WTC11 (cell line): ENCODE data around the gene SND1.

Experiments used
- NR3C1 ChIP-seq: sonication (generic); formaldehyde crosslinking; conservative IDR thresholded peaks from 2 replicates; pipeline ENCODE4 v1.8.1; 2023; ENCODE audit warnings: low read depth, mild to moderate bottlenecking, missing genetic modification reagents
- SP1 ChIP-seq: sonication (generic); formaldehyde crosslinking; conservative IDR thresholded peaks from 2 replicates; pipeline ENCODE4 v1.8.1; 2022; ENCODE audit warnings: missing genetic modification reagents
- ZNF121 ChIP-seq: sonication (generic); formaldehyde crosslinking; IDR thresholded peaks from 2 replicates; pipeline ENCODE4 v1.8.0; 2023; ENCODE audit warnings: missing genetic modification reagents
- TF ChIP-seq, protein P1 (sequence below): sonication (generic); formaldehyde crosslinking; IDR thresholded peaks from 2 replicates; pipeline ENCODE4 v1.8.1; 2023; ENCODE audit warnings: mild to moderate bottlenecking, missing genetic modification reagents, moderate library complexity
- TF ChIP-seq, protein P2 (sequence below): fragments of 200-600 bp; IDR thresholded peaks from 2 replicates; pipeline ENCODE4 v1.8.0; 2022; ENCODE audit warnings: antibody characterized with exemption
- TF ChIP-seq, protein P3 (sequence below): sonication (generic); formaldehyde crosslinking; IDR thresholded peaks from 2 replicates; pipeline ENCODE4 v1.8.0; 2023; ENCODE audit warnings: mild to moderate bottlenecking, missing genetic modification reagents

DNA sequence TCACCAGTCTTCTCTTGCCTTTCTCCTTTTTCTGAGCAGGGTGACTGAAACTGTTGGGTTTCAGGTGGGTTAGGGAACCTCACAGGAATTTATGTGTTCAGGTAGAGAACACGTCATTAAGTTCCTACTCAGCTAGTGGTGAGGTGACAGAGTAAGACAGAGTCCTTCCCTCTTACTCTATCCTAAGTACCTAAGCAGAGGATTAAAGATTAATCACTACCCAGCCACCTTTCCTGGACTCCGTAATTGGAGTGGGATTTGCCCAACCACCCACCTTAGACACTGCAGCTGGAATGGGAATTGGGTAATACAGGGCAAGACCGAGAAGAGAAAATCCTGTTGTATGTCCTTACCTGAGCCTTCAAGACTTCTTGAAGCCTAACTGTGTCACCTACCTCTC lies 221.2 kb downstream of the SND1 start:
- TF ChIP-seq, protein P1, sequence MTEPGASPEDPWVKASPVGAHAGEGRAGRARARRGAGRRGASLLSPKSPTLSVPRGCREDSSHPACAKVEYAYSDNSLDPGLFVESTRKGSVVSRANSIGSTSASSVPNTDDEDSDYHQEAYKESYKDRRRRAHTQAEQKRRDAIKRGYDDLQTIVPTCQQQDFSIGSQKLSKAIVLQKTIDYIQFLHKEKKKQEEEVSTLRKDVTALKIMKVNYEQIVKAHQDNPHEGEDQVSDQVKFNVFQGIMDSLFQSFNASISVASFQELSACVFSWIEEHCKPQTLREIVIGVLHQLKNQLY: no peak
- no peak for TF ChIP-seq SP1 (CRISPR knock-in tag)
- TF ChIP-seq, protein P2, sequence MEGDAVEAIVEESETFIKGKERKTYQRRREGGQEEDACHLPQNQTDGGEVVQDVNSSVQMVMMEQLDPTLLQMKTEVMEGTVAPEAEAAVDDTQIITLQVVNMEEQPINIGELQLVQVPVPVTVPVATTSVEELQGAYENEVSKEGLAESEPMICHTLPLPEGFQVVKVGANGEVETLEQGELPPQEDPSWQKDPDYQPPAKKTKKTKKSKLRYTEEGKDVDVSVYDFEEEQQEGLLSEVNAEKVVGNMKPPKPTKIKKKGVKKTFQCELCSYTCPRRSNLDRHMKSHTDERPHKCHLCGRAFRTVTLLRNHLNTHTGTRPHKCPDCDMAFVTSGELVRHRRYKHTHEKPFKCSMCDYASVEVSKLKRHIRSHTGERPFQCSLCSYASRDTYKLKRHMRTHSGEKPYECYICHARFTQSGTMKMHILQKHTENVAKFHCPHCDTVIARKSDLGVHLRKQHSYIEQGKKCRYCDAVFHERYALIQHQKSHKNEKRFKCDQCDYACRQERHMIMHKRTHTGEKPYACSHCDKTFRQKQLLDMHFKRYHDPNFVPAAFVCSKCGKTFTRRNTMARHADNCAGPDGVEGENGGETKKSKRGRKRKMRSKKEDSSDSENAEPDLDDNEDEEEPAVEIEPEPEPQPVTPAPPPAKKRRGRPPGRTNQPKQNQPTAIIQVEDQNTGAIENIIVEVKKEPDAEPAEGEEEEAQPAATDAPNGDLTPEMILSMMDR: no peak
- TF ChIP-seq ZNF121 (CRISPR knock-in tag): no peak
- TF ChIP-seq NR3C1 (CRISPR knock-in tag): no peak
- TF ChIP-seq, protein P3, sequence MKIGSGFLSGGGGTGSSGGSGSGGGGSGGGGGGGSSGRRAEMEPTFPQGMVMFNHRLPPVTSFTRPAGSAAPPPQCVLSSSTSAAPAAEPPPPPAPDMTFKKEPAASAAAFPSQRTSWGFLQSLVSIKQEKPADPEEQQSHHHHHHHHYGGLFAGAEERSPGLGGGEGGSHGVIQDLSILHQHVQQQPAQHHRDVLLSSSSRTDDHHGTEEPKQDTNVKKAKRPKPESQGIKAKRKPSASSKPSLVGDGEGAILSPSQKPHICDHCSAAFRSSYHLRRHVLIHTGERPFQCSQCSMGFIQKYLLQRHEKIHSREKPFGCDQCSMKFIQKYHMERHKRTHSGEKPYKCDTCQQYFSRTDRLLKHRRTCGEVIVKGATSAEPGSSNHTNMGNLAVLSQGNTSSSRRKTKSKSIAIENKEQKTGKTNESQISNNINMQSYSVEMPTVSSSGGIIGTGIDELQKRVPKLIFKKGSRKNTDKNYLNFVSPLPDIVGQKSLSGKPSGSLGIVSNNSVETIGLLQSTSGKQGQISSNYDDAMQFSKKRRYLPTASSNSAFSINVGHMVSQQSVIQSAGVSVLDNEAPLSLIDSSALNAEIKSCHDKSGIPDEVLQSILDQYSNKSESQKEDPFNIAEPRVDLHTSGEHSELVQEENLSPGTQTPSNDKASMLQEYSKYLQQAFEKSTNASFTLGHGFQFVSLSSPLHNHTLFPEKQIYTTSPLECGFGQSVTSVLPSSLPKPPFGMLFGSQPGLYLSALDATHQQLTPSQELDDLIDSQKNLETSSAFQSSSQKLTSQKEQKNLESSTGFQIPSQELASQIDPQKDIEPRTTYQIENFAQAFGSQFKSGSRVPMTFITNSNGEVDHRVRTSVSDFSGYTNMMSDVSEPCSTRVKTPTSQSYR (CRISPR knock-in tag): no peak
